ENCODE data around the gene TENT5C.

The TENT5C gene

GRCh38 chr1:117613969-117614729, 8.3 kb downstream of the TENT5C start:
- DNase-seq, result no peak

- peak; percentile 3 for DNase-seq
Observed at GRCh38 chr1:117615474-117615873, 9.6 kb downstream of the TENT5C start.

GRCh38 chr1:117616356-117616755, 10.5 kb downstream of the TENT5C start:
- no peak for DNase-seq

- DNase-seq, result no peak
Observed at GRCh38 chr1:117616967-117617366, 11.1 kb downstream of the TENT5C start.

GRCh38 chr1:117618450-117619122, 12.7 kb downstream of the TENT5C start:
- DNase-seq, result no peak

- no peak for DNase-seq
Observed at GRCh38 chr1:117620440-117620839, 14.6 kb downstream of the TENT5C start.

GRCh38 chr1:117621316-117621715, 15.5 kb downstream of the TENT5C start:
- DNase-seq, result no peak

GRCh38 chr1:117622726-117623125, 16.9 kb downstream of the TENT5C start:
- no peak for DNase-seq

GRCh38 chr1:117623141-117623540, 17.3 kb downstream of the TENT5C start:
- DNase-seq, result no peak

GRCh38 chr1:117623698-117624097, 17.9 kb downstream of the TENT5C start:
- no peak for DNase-seq

- DNase-seq, result no peak
Observed at GRCh38 chr1:117627546-117628130, 21.8 kb downstream of the TENT5C start.

- DNase-seq, result no peak
Observed at GRCh38 chr1:117628343-117628742, 22.5 kb downstream of the TENT5C start.

GRCh38 chr1:117629625-117630422, 24.0 kb downstream of the TENT5C start:
- no peak for DNase-seq

- DNase-seq, result no peak
Observed at GRCh38 chr1:117630423-117630998, 24.7 kb downstream of the TENT5C start.

GRCh38 chr1:117631359-117632160, 25.7 kb downstream of the TENT5C start:
- DNase-seq, result no peak

- no peak for DNase-seq
Observed at GRCh38 chr1:117632269-117633067, 26.6 kb downstream of the TENT5C start.

GRCh38 chr1:117633068-117633345, 27.2 kb downstream of the TENT5C start:
- DNase-seq, result no peak

- DNase-seq, result no peak
Observed at GRCh38 chr1:117633423-117633822, 27.6 kb downstream of the TENT5C start.

- DNase-seq, result no peak
Observed at GRCh38 chr1:117633936-117634335, 28.1 kb downstream of the TENT5C start.

- no peak for DNase-seq
Observed at GRCh38 chr1:117634631-117635030, 28.8 kb downstream of the TENT5C start.

GRCh38 chr1:117635805-117636204, 30.0 kb downstream of the TENT5C start:
- DNase-seq, result no peak

Data from activated T-cell treated with anti-CD3 and anti-CD28 coated beads for 4 hours (primary cell).